Endodermal cell (in vitro differentiated cells): Measurements from ENCODE around the gene HAP1. TPM values are rescaled to one million over a fixed set of nuclear protein-coding genes. Genes with fewer than 3 reads are reported as not detected.

ENCODE experiments used
- DNase-seq: peaks from one replicate; pipeline ENCODE4 v3.0.0-alpha.2; 2017
- H3K27ac ChIP-seq: 2 replicates; pipeline ENCODE4 v1.5.1; 2013; ENCODE audit warnings: mild to moderate bottlenecking, low read depth, low read length, moderate library complexity
- H3K27me3 ChIP-seq: 2 replicates; pipeline ENCODE4 v1.6.1; 2013; ENCODE audit warnings: mild to moderate bottlenecking, low read length, moderate library complexity; ENCODE audit not compliant: insufficient read depth, control insufficient read depth, poor library complexity, severe bottlenecking
- H3K36me3 ChIP-seq: 2 replicates; pipeline ENCODE4 v1.7.0; 2013; ENCODE audit warnings: mild to moderate bottlenecking, low read length, moderate library complexity; ENCODE audit not compliant: control insufficient read depth, insufficient read depth
- H3K4me1 ChIP-seq: one replicate; pipeline ENCODE4 v1.7.0; 2013; ENCODE audit warnings: low read length; ENCODE audit not compliant: control insufficient read depth, insufficient read depth
- H3K4me3 ChIP-seq: 2 replicates; pipeline ENCODE4 v1.5.1; 2013; ENCODE audit warnings: mild to moderate bottlenecking, low read length, moderate library complexity
- H3K9ac ChIP-seq: 2 replicates; pipeline ENCODE4 v1.6.1; 2013; ENCODE audit warnings: mild to moderate bottlenecking, low read length, moderate library complexity; ENCODE audit not compliant: poor library complexity, severe bottlenecking; ENCODE audit errors: extremely low read depth
- H3K9me3 ChIP-seq: 2 replicates; pipeline ENCODE4 v1.6.1; 2013; ENCODE audit warnings: mild to moderate bottlenecking, low read length, moderate library complexity; ENCODE audit not compliant: control insufficient read depth
- H3K27ac Mint-ChIP-seq: 2 replicates; pipeline ENCODE4 v1.8.0; 2020; ENCODE audit warnings: mixed read lengths
- H3K27me3 Mint-ChIP-seq: 2 replicates; pipeline ENCODE4 v1.8.0; 2021; ENCODE audit warnings: mild to moderate bottlenecking, mixed read lengths; ENCODE audit not compliant: insufficient read depth
- H3K36me3 Mint-ChIP-seq: 2 replicates; pipeline ENCODE4 v1.8.0; 2020; ENCODE audit warnings: low read depth, mixed read lengths
- H3K4me1 Mint-ChIP-seq: 2 replicates; pipeline ENCODE4 v1.8.0; 2020; ENCODE audit warnings: mixed read lengths
- H3K4me3 Mint-ChIP-seq: 2 replicates; pipeline ENCODE4 v1.8.0; 2020; ENCODE audit warnings: mild to moderate bottlenecking, moderate library complexity, mixed read lengths
- H3K9me3 Mint-ChIP-seq: 2 replicates; pipeline ENCODE4 v1.8.0; 2020; ENCODE audit warnings: mild to moderate bottlenecking, mixed read lengths
- WGBS, 2 experiments: methylation state at CpG; one replicate each; pipeline versions ENCODE4 v1.1.5 to v1.1.7; 2013; ENCODE audit warnings: missing lambda C conversion rate in 2 of 2, mixed read lengths in 1 of 2; ENCODE audit not compliant: insufficient coverage in 1 of 2, insufficient read length in 1 of 2; 5-methylcytosine and 5-hydroxymethylcytosine counted together
- total RNA-seq, 2 donors: library from RNA; stranded (reverse); fragmentation: NEBNext Ultra II Directional in 1 of 2; extraction: Animal tissue kit (Norgen Biotek cat#: 25700) in 1 of 2; gene quantifications; 2 replicates in 1 of 2; 3 replicates in 1 of 2; pipeline ENCODE4 v1.2.1, GENCODE V29; 2021
- TF ChIP-seq, protein P1 (sequence below): fragments of 200-600 bp; sonication (generic); conservative IDR thresholded peaks from 2 replicates; pipeline ENCODE4 v1.5.0; 2021; ENCODE audit warnings: antibody characterized with exemption, mild to moderate bottlenecking

The HAP1 gene
- total RNA-seq, 2 donors from 2014 or later: 1.7 TPM

DNA sequence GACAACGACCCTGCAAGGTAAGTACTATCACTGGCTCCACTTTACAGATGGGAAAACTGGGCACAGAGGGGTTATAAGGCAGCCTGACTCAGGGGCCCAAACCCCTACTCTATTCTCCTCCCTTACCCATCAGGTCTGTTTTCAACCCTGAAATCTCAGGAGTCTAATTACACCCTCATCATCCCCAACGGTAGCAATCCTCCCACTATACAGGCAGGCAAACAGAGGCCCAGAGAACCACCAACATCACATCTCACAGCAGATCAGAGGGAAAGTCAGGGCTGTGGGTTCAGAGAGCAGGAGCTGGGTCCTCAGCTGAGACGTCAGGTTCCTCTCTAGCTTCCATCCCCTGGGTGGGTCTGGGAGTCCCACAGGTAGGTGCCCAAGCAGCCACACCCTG lies 35.5 kb upstream of the HAP1 start:
- WGBS, 2 experiments: 96 to 100% methylated on average over 2 to 3 of the region's 3 CpGs
- Histone ChIP-seq H3K27ac (no peak overlapping the region), H3K9me3 (no peaks in the 10 kb centered on the region), H3K9ac (no peak overlapping the region), H3K4me1 (no peaks in the 10 kb centered on the region), H3K36me3 (peaks cover 74% of the 10 kb centered on the region), H3K4me3 (no peak overlapping the region), H3K27me3 (no peaks in the 10 kb centered on the region)
- TF ChIP-seq, protein P1, sequence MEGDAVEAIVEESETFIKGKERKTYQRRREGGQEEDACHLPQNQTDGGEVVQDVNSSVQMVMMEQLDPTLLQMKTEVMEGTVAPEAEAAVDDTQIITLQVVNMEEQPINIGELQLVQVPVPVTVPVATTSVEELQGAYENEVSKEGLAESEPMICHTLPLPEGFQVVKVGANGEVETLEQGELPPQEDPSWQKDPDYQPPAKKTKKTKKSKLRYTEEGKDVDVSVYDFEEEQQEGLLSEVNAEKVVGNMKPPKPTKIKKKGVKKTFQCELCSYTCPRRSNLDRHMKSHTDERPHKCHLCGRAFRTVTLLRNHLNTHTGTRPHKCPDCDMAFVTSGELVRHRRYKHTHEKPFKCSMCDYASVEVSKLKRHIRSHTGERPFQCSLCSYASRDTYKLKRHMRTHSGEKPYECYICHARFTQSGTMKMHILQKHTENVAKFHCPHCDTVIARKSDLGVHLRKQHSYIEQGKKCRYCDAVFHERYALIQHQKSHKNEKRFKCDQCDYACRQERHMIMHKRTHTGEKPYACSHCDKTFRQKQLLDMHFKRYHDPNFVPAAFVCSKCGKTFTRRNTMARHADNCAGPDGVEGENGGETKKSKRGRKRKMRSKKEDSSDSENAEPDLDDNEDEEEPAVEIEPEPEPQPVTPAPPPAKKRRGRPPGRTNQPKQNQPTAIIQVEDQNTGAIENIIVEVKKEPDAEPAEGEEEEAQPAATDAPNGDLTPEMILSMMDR: no peak
- Mint-ChIP-seq H3K4me3 (no peak overlapping the region), H3K9me3 (no peaks in the 10 kb centered on the region), H3K27ac (peak overlapping the region; percentile 21), H3K4me1 (peaks cover 8% of the 10 kb centered on the region), H3K27me3 (no peaks in the 10 kb centered on the region), H3K36me3 (peaks cover 72% of the 10 kb centered on the region)
- DNase-seq: no peak

- no peaks in the 10 kb centered on the region for H3K9me3 Mint-ChIP-seq
- H3K9ac ChIP-seq: no peak overlapping the region
- peaks cover 79% of the 10 kb centered on the region for H3K36me3 ChIP-seq
- H3K36me3 Mint-ChIP-seq: peaks cover 75% of the 10 kb centered on the region
- no peak overlapping the region for H3K4me3 Mint-ChIP-seq
- H3K27ac Mint-ChIP-seq: no peak overlapping the region
- 95% methylated on average over 9 to 16 of the region's 16 CpGs for WGBS, 2 experiments
- TF ChIP-seq, protein P1: no peak
- H3K9me3 ChIP-seq: no peaks in the 10 kb centered on the region
- H3K27me3 ChIP-seq: no peaks in the 10 kb centered on the region
- peaks cover 8% of the 10 kb centered on the region for H3K4me1 Mint-ChIP-seq
- no peaks in the 10 kb centered on the region for H3K4me1 ChIP-seq
- no peak overlapping the region for H3K4me3 ChIP-seq
- no peak overlapping the region for H3K27ac ChIP-seq
- DNase-seq: no peak
- no peaks in the 10 kb centered on the region for H3K27me3 Mint-ChIP-seq
These were observed 35.0 kb upstream of the HAP1 start for GRCh38 chr17:41769346-41769862.

GRCh38 chr17:41768682-41769288 lies 34.3 kb upstream of the HAP1 start:
- H3K27ac ChIP-seq: no peak overlapping the region
- no peak overlapping the region for H3K9ac ChIP-seq
- Mint-ChIP-seq H3K27ac (peak overlapping the region; percentile 4), H3K4me1 (peaks cover 6% of the 10 kb centered on the region), H3K36me3 (peaks cover 79% of the 10 kb centered on the region), H3K9me3 (no peaks in the 10 kb centered on the region), H3K27me3 (no peaks in the 10 kb centered on the region), H3K4me3 (no peak overlapping the region)
- TF ChIP-seq, protein P1: no peak
- no peaks in the 10 kb centered on the region for H3K27me3 ChIP-seq
- H3K4me3 ChIP-seq: no peak overlapping the region
- no peaks in the 10 kb centered on the region for H3K9me3 ChIP-seq
- no peak for DNase-seq
- 97% methylated on average over 16 to 23 of the region's 23 CpGs for WGBS, 2 experiments
- peaks cover 83% of the 10 kb centered on the region for H3K36me3 ChIP-seq
- H3K4me1 ChIP-seq: no peaks in the 10 kb centered on the region
